Uterus (tissue), 2 donors: ENCODE results near the gene TEX11.
"Not testable (repeated sequence)": the region's sequence is repeated elsewhere in the genome, so short reads cannot be mapped to it uniquely, and the experiment has no call there.

Experiments used
- POLR2A ChIP-seq, 2 donors: fragments of 450-650 bp; IDR thresholded peaks; one replicate each; pipeline ENCODE4 v1.6.1; 2016; ENCODE audit warnings: antibody characterized with exemption in 2 of 2, mild to moderate bottlenecking in 1 of 2, moderate library complexity in 1 of 2
- TF ChIP-seq, protein P1 (sequence below), 4 experiments: fragments of 200-600 bp in 2 of 4; fragments of 450-650 bp in 2 of 4; sonication (generic) in 2 of 4; IDR thresholded peaks; one replicate each; pipeline ENCODE4 v1.5.1; 2016 to 2019; ENCODE audit warnings: antibody characterized with exemption in 4 of 4, mild to moderate bottlenecking in 2 of 4, moderate library complexity in 1 of 4

DNA sequence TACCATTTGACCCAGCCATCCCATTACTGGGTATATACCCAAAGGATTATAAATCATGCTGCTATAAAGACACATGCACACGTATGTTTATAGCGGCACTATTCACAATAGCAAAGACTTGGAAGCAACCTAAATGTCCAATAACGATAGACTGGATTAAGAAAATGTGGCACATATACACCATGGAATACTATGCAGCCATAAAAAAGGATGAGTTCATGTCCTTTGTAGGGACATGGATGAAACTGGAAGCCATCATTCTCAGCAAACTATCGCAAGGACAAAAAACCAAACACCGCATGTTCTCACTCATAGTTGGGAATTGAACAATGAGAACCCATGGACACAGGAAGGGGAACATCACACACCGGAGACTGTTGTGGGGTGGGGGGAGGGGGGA, 64.4 kb downstream of the TEX11 start:
- TF ChIP-seq, protein P1, sequence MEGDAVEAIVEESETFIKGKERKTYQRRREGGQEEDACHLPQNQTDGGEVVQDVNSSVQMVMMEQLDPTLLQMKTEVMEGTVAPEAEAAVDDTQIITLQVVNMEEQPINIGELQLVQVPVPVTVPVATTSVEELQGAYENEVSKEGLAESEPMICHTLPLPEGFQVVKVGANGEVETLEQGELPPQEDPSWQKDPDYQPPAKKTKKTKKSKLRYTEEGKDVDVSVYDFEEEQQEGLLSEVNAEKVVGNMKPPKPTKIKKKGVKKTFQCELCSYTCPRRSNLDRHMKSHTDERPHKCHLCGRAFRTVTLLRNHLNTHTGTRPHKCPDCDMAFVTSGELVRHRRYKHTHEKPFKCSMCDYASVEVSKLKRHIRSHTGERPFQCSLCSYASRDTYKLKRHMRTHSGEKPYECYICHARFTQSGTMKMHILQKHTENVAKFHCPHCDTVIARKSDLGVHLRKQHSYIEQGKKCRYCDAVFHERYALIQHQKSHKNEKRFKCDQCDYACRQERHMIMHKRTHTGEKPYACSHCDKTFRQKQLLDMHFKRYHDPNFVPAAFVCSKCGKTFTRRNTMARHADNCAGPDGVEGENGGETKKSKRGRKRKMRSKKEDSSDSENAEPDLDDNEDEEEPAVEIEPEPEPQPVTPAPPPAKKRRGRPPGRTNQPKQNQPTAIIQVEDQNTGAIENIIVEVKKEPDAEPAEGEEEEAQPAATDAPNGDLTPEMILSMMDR (IDR thresholded peaks at IDR 0.05) = not testable (repeated sequence)
- TF ChIP-seq POLR2A (IDR thresholded peaks at IDR 0.05) = not testable (repeated sequence)
